ENCODE measurements around the gene ZDHHC4.

GRCh38 chr7:6628045-6628444, 50.8 kb downstream of the ZDHHC4 start:
- TF ChIP-seq CTCF (IDR thresholded peaks at IDR 0.05): no peak
- TF ChIP-seq ZFX (IDR thresholded peaks at IDR 0.05; ENCODE audit: borderline replicate concordance): no peak

Measured in 22Rv1 (cell line).